Suppressor macrophage treated with lipopolysaccharide for 1 hour (primary cell): ENCODE measurements around the gene SP3.
A peak's percentile ranks its signal among the peaks of the same experiment; 100 is the strongest.
"Not testable (repeated sequence)": the region's sequence is repeated elsewhere in the genome, so short reads cannot be mapped to it uniquely, and the experiment has no call there.

ENCODE experiments used
- DNase-seq, 3 donors: peaks; one replicate each; pipeline ENCODE4 v3.0.0-alpha.2; 2020 to 2022

SP3 gene

GRCh38 chr2:173941567-173941966 lies 23.6 kb downstream of the SP3 start:
- DNase-seq = peak; percentile 34 to 64 (median 58)

- DNase-seq = no peak
Observed at GRCh38 chr2:173940208-173941020, 24.8 kb downstream of the SP3 start.

GRCh38 chr2:173938700-173939384 lies 26.3 kb downstream of the SP3 start:
- no peak for DNase-seq

DNA sequence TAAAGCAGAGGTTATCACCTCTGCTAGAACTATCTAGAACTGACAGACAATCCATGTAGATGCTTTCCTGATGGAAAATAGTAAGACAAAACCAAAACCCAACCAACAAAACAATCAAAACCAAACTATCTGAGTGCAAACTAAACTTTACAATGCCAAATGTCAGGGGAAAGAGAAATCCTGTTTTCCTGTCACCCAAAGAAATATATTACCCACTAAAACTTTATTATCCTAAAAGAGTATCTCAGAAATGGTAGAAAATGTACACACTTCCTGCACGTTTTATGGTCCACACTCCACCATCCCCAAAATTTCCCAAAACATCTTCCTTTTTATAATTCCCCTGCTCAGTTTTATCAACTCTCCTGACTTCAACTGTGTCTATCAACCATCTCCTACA lies 29.9 kb downstream of the SP3 start:
- DNase-seq = no peak

DNA sequence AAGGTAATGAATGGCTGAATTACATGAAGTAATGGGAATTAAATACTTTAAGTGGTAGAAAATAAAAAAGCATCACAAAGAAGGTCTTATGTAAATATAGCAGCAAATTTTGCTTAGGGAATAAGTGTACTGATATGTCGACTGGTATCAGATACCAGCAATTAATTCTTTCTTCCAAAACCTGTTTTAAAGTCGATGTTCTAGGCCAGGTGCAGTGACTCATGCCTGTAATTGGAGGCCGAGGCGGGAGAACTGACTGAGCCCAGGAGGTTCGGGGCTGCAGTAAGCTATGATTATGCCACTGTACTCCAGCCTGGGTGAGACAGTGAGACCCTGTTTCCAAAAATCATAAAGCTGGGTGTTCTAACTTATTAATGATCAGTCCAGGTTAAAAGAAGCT lies 30.3 kb downstream of the SP3 start:
- DNase-seq = no peak

DNA sequence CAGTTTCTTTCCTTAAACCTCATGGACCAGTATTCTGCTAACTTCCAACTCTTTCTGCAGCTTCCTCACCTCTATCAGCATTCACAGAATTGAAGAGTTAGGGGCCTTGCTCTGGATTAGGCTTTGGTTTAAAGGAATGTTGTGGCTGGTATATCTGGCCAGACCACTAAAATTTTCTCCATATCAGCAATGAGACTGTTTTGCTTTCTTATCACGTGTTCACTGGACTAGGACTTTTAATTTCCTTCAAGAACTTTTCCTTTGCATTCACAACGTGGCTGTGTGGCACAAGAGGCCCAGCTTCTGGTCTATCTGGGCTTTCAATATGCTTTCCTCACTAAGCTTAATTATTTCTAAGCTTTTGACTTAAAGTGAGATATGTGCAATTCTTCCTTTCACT lies 33.4 kb downstream of the SP3 start:
- no peak for DNase-seq

- no peak for DNase-seq
Observed at GRCh38 chr2:173929441-173929840, 35.7 kb downstream of the SP3 start.

DNA sequence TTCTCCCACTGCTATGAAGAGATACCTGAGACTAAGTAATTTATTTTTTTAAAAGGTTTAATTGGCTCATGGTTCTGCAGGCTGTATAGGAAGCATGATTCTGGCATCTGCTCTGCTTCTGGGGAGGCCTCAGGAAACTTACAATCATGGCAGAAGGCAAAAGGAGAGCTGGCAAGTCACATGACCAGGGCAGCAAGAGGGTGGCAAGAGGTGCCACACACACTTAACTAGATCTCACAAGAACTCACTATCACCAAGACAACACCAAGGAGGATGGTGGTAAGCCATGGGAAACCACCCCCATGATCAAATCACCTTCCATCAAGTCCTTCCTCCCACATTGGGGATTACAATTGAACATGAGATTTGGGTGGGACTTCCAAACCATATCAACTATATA lies 38.3 kb downstream of the SP3 start:
- no peak for DNase-seq

DNA sequence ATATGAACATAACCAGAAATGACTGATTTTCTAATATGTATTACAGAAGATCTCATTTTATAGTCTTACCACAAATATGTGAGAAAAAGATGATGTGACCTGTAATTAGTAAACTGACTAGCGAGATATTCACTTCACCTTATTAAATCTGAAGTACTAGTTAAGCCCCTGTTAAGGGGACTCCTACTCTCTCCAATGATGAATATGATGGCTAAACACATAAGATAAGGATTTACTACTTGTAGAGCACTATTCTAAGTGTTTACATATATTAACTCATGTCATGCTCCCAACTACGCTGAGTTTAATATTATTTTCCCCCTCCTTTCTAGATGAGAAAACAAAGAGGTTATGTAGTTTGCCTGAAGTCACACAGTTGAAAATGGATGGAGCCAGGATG lies 40.9 kb downstream of the SP3 start:
- no peak for DNase-seq

DNA sequence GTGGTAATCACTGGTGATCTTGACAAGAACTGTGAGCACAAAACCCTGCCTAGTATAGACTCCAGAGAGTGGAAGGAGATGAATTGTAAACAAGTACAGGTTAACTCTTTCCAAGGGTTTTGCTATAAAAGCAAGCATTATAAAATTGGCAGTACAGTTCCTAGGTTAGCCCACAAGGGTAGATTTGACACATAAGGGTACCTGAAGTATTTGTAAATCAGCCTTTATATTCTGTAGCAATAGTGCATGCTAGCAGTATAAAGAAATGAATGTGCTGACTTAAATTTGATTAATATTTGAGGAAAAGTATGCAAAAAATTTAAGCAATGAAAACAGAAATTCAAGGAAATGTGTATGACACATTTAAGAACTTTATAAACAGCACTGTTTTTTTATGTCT lies 42.4 kb downstream of the SP3 start:
- DNase-seq = no peak

DNA sequence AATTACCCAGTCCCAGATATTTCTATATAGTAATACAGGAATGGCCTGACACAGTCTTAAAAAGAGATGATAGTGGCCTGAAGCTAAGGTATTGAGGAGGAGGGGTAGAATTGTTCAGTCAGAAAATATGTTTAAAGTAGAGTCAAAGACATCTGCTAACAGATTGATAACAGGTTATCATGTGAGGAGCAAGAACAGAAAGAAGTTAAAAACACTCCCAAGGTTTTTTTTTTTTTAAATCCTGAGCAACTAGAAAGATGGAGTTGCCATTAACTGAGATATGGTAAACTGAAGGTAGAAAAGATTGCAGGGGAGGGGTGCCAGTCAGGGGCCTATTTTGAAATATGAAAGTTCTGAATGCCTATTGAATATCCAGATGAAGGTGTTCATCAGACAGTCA lies 43.1 kb downstream of the SP3 start:
- DNase-seq = no peak

DNA sequence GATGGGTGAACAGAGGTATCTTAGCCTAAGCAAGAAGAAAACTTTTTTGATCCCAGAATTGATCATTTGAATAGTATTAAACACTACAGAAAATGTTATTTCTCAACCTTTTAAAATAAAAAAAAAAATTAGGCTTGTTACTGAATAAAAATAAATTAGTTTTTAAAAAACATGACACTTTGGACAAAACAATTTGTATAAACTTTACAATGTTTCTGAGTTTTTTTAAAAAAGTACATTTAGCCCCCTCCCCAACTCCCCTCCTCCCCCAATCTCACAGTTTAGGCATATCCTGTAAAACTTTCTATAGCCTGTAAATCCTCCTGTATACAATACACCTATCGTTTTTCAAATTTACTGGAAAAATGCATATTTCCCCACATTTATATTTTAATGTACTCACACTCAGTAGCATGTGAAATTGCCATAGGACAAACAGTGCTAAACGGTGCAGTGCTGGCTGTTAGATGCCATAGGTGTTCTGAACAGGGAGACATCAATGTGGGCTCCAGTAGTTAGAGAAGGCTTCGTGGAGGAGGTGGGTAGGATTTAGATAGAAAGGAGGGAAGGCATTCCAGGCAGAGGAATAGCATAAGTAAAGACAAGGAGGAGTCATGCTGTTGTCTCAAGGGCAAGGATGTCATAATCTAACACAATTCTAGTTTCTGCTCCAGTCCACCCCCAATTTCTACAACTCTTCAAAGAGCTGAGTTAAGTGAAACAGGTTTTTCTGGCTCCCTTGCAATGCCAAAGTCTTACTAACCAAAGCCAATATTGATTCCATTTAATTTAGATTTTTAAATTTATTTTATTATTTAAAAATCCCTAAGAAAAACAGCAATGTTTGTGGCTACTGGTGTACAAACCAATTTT lies 50.9 kb downstream of the SP3 start:
- no peak for DNase-seq

DNA sequence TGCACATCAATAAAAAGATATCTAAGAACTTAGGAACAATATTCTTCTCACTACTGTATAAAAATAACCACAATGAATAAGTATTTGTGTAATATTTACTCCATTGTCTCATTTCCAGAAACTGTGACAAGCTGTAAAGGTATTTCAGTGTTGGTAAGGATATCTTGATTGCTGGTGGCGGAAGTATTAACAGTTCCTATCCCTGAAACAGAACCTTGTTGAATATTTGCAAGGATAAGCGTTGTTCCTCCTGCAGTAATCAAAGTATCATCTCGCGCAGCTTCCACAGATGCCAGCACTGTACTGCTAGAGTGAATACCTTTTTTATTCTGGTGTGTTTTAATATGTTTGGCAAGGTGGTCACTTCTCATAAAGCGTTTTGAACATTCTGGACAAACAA lies 55.3 kb downstream of the SP3 start:
- no peak for DNase-seq

GRCh38 chr2:173906626-173907025 lies 58.5 kb downstream of the SP3 start:
- no peak for DNase-seq

GRCh38 chr2:173903601-173904394 lies 61.4 kb downstream of the SP3 start:
- DNase-seq = no peak

GRCh38 chr2:173898996-173899395 lies 66.2 kb downstream of the SP3 start:
- DNase-seq = no peak

- peak; percentile 21 to 41 (median 23) for DNase-seq
Observed at GRCh38 chr2:173898178-173898668, 67.0 kb downstream of the SP3 start.

- no peak for DNase-seq
Observed at GRCh38 chr2:173896755-173897154, 68.4 kb downstream of the SP3 start.

GRCh38 chr2:173892341-173892740 lies 72.8 kb downstream of the SP3 start:
- no peak for DNase-seq

GRCh38 chr2:173891315-173892037 lies 73.7 kb downstream of the SP3 start:
- DNase-seq = no peak

DNA sequence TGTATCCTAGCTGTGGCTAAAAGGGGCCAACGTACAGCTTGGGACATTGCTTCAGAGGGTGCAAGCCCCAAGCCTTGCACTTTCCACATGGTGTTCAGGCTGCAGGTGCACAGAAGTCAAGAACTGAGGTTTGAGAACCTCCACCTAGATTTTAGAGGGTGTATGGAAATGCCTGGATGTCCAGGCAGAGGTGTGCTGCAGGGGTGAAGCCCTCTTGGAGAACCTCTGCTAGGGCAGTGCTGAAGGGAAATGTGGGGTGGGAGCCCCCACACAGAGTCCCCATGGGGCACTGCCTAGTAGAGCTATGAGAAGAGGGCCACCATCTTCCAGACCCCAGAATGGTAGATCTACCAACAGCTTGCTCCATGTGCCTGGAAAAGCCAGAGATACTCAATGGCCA lies 75.7 kb downstream of the SP3 start:
- not testable (repeated sequence) for DNase-seq

- DNase-seq = no peak
Observed at GRCh38 chr2:173886613-173887012, 78.6 kb downstream of the SP3 start.
